GM19240 (cell line): Measurements from ENCODE around the gene SLC7A6OS.
A peak's percentile ranks its signal among the peaks of the same experiment; 100 is the strongest.

Experiments used
- DNase-seq: peaks from one replicate; pipeline ENCODE4 v3.0.0; 2011; ENCODE audit warnings: low spot score; ENCODE audit not compliant: insufficient read length

Gene SLC7A6OS

DNA sequence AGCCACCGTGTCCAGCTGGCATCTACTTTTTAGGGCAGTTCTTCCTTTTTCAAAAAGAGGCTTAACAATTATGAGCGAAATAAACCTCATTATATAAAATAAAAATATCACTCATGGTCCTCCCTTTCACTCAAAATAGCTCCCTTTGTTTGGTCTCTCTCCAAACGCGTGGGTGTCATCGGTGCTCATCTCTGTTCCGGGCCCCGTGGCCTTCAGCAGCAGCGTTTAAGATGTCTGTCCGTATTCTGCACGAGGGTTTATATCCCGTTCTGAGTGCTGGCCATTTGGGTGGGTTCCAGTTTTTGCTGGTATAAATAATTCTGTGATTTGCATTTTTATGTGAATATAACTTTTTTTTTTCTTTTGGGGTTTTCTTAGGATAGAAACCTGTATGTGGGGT lies 33.5 kb upstream of the SLC7A6OS start:
- no peak for DNase-seq

DNA sequence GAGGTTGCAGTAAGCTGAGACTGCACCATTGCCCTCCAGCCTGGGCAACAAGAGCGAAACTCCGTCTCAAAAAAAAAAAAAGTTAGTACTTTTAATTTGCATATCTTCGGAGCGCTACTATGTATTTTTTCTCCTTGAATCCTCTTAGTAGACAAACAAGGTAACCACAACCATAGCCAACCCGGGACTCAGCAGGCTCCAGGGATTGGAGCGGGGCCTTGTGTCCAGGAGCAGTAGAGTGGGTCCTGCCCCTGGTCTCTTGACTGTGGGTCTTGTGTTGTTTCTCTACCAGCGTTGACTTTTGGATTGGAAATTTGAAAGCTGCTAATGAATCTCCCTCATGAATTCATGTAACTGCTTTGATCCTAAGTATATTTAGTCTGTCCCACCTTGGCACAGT lies 32.4 kb upstream of the SLC7A6OS start:
- no peak for DNase-seq

DNA sequence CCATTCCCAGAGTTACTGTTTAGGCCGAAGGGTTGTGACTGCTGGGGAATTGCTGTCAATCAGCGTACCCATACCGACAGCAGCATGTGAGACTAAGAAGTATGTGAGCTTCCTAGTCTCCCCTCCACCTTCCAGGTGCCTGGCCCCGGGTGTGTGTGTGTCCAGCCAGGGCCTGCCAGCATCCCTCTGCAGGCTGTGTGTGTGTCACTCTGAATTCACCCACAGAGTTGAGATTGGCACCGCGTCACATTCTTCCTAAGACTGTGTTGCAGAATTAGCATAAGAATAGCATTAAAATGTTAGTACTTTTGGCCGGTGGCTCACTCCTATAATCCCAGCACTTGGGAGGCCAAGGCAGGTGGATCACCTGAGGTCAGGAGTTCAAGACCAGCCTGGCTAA lies 31.9 kb upstream of the SLC7A6OS start:
- DNase-seq = no peak

DNA sequence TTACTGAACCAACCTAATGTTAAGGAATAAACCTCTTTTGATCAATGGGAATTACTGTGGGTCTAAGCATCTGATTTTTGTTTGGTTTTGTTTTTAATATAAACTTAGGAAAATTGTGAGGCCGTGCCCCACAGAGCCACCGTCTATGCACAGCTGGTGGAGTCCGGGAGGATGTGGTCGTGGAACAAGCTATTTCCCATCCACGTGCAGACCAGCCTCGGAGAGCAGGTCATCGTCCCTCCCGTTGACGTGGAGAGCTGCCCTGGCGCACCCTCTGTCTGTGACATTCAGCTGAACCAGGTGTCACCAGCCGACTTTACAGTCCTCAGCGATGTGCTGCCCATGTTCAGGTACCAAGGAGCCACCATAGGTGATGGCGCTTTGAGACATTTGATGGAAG lies 28.5 kb upstream of the SLC7A6OS start:
- no peak for DNase-seq

DNA sequence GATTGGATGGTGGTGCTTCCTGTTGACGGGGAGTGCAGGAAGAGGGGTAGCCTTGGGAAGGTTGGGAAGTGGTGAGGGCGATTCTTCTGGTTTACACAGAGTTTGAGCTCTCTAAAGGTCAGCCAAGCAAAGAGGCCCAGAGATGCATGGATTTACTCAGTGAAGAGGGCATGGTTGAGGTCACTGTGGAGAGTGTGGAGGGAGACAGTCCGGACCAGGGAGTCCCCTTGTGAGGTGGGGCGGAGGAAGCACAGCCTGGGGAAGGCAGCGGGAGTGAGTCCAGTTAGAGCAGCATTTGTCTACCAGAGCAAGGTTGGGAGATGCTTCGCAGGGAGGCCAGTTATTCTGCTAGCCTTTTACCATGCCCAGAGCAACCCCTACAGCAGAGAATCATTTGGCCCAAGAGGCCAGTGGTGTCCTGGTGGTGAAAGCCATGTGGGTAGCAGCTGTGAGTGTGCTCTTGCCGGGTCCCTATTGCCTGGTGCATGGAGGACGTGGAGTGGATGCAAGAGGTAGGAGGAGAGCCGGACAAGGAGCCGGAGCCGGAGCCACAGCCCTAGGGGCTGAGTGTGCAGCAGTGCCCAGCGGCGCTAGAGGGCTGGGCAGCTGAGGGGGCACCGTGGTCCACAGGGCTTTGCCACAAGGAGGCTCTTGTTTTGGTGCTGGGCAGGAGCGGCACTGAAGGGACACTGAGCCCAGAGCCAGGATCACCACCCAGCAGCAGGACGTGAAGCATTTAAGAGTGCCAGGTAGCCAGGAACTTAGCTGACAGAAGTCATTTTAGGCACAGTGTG lies 27.8 kb upstream of the SLC7A6OS start:
- DNase-seq = no peak

DNA sequence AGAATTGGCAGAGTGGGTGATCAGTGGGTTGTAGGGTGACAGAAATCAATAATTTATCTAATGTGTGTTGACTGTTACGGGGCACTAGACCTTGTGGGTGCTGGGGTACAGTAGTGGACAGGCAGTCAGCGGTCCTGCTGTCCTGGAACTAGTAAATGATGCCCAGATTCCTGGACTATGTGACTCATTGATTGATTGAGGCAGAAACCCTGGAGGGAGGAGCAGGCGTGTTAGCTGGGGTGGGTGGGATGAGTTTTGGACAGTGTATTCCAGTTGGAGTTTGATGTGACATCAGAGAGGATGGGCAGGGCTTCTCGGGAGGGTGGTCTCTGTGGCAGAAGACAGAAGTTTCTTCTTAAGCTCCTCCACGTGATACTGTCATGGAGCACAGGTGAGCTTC lies 24.4 kb upstream of the SLC7A6OS start:
- no peak for DNase-seq

DNA sequence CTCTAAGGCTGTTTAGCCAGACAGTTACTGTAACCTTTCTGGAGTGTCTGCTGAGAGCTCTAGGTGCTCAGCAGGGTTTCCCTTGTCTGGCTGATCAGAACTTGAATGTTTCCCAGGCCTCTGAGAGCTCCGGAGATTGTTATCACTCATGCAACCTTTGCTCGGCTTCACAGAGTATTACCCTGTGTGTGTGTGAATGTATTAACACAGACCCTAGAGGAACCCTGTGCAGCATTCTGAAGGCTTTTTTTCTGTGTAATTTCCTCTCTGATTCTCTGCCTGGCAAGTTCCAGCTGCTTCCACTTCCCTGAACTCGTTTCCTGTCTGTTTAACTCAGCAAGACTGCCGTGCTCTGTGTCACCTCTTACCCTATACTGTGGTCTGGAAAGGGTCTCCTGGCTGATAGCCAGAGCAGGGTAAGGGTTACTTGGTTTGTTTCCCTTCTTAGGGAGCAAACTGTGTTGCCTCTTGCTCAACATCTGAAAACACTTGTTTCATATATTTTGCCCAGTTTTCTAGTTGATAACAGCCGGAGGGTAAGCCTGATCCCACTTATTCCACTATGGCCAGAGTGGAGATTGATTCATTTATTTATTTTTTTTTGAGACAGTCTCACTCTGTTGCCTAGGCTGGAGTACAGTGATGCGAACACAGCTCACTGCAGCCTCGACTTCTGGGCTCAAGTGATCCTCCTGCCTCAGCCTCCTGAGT lies 21.8 kb upstream of the SLC7A6OS start:
- no peak for DNase-seq

DNA sequence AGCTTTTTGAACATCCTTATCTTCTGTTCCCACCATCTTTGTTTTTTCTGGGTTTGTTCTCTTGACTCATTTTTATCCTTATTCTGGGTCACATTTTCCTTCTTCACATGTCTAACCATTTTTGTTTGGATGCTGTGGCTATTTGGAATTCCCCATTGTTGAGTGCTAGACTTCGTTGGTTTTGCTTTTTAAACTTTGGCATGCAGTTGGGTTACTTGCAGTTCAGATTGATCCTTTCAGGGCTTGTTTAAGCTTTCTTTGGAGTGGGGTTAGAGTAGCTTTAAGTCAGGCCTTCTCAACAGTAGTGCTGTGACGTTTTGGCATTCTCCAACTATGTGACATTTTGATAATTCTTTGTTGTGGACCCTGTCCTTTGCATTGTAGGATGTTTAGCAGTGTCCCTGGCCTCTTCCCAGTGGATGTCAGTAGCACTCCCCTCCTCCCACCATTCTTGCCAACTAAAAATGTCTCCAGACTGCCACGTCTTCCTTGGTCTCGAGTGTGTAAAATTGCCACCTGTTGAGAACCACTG lies 21.2 kb upstream of the SLC7A6OS start:
- no peak for DNase-seq

DNA sequence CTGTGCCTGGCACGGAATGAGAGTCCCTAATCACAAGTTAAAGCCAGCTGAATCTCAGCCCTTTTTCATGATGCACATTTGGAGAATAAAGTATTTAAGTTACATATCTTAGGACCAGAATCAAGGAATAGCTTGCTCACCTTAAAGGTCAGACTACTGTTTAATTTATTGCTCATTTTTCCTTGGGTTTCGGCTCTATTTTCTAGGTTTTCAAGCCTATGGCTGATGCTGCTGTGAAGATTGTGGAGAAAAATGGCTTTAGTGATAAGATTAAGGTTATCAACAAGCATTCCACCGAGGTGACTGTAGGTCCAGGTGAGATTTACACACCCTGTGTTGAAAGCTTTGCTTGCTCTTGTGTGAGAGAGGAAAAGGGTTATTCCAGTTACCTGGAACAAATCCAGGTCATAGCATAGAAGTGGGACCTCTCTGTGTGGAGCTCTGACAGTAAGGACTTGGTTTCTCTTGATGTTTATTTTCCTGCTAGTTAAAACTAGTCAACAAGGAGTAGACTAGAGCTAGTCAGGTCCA lies 18.2 kb upstream of the SLC7A6OS start:
- no peak for DNase-seq

DNA sequence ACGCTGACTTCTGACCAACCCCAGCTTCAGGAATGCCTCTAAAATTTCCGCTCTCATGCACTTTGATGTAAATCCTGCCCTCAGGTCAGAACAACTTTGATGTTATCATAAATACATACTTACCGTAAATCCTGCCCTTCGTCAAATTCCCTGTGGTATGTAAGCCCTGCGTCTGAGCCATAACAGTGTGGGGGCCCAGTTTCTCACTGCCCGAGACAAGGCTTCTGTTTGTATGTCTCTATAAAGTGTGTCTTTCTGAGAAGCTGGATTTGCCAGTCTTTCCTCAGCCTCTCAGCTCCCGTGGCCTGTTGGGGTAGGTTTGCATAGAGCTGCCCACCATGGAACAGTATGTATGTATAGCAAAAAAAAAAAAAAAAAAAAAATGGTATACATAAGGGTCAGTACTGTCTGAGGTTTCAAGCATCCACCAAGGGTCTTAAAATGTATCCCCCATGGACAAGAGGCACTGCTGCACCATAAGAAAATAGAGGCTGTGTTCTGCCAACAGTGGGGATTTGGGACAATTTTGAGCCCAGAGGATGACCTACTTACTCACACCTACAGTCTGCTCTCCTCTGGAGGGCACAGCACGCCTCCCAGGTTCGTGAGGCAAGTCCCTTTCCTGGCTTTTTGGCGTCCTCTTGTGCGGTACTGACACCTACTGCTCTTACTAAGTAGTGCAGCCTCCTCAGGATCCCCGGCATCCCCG lies 17.6 kb upstream of the SLC7A6OS start:
- peak; percentile 94 for DNase-seq

DNA sequence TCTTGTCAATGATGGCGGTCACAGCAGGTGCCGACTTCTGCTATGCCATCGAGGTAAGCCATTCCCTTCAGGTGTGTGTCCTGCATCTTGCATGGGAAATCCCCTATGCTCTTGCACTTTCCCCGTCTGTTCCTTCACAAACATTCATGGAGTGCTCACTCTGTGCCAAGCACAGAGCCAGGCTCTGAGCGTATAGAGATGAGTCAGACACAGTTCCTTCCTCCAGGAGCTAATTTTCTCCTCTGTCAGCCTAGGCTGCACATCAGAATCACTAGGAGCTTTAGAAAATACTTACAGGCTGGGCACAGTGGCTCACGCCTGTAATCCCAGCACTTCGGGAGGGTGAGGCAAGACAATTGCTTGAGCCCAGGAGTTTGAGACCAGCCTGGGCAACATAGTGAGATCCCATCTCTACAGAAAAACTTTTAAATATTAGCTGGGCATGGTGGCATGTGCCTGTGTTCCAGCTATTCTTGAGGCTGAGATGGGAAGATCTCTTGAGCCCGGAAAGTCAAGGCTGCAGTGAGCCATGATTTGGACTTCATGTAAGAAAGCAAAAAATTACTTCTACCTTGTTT lies 14.1 kb upstream of the SLC7A6OS start:
- no peak for DNase-seq

DNA sequence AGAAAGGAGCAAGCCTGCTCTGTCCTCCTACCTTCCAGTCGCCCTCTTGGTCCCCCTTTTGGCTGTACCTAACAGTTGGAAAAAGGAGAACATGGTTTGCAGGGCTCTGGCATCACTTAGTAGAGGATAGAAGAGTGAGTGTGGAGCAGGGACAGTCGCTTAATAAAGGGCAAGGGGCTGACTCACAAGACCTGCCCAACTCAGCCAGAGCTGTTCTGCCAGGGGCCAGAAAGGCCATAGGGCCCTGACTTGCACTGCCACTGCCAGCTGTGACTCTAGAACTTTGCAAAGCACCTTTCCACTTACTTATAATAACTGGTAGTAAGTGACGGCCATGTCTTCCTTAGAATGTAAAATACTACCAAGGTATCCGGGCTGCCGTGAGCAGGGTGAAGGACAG lies 13.6 kb upstream of the SLC7A6OS start:
- DNase-seq = no peak

DNA sequence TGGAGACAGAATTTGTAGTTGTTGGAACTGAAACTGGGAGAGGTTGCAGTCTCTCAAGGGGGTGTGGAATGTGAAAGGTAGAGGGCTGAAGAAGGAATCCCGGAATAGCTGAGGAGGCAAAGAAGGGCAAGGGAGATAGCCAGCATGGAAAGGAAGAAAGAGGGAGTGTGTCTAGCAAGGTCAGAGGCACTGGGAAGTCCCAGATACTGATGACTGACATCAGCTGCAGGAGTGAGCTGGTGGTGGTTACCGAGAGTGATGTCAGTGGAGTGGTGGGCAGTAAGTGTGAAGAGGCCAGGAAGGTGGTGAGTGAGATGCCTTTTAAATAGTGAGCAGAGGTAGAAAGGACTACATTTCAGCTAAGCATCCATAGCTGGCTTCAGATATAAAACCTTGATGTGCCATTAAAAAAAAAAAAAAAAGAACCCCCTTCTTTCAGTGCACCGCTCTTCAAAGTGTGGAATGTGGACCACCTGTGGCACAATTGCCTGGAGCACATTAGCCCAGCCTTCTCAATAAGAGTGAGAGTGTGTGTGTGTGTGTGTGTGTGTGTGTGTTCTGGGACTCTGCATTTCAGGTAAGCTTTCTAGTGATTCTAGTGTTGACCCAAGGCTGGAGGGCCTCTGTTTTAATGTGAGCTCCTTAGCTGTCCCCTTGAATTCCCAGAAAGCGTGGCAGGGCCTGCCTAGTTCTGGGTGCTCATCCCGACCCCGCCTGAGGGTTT lies 8.6 kb upstream of the SLC7A6OS start:
- no peak for DNase-seq

DNA sequence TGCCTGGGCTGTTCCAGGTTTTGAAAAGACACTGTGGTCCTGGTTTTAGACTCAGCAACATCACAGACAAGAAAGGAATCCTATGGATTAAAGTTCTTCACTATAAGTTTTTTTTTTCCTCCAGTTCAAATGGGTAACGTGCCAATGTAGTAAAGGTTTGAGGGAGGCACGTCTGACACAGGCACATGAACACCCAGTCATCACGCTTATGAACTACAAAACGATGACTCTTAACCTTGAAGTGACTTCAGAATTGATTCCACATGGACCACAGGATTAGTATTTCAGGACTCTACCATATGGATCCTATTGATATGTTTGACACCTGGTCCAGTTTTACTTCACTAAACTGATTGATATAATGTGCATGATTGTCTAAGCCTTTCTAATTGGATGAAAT lies 2.4 kb upstream of the SLC7A6OS start:
- no peak for DNase-seq

DNA sequence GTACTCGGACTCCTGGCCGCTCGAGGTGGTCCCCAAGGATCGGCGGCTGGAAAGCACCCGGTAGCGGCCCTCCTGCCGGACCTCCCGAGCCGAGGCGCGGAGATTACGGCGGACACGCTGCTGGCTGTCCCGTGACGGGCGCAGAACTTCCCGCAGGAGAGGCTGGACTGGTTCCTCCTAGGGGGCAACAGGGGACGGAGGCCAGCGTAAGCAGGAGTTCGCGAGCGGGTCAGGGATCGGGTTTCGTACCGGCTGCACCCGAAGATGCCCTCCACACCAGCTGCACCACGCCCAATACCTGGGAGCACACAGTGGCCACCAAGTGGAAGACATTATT lies 341 bp downstream of the SLC7A6OS start:
- no peak for DNase-seq

DNA sequence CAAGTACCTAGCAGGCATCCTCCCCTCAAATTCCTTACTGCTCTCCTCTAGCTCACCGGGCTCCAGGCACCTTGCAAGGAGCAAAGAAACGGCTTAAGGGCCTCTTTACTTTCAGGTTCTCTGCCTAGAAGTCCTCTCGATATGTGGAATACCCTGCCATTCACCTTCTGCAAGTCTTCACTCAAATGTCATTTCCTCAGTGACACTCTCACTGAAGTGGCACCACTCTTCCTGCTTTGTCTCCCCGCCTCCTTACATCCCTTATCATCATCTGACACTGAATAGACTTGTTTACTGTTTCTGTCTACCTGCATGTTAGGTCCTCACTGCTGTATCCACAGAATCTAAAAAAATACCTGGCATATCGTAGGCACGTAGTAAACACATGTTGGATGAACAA lies 947 bp downstream of the SLC7A6OS start:
- no peak for DNase-seq

DNA sequence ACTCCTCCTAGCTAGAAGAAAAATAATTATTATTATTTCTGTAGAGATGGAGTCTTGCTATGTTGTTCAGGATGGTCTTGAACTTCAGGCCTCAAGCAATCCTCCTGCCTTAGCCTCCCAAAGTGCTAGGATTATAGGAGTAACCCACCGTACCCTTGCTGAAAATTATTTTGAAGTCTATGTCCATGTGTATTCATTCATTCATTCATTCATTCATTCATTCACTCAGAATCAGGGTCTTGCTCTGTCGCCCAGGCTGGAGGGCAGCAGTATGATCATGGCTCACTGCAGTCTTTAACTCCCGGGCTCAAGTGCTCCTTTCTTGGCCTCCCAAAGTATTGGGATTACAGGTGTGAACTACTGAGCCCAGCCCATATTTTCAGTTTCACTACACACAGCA lies 4.1 kb downstream of the SLC7A6OS start:
- no peak for DNase-seq

DNA sequence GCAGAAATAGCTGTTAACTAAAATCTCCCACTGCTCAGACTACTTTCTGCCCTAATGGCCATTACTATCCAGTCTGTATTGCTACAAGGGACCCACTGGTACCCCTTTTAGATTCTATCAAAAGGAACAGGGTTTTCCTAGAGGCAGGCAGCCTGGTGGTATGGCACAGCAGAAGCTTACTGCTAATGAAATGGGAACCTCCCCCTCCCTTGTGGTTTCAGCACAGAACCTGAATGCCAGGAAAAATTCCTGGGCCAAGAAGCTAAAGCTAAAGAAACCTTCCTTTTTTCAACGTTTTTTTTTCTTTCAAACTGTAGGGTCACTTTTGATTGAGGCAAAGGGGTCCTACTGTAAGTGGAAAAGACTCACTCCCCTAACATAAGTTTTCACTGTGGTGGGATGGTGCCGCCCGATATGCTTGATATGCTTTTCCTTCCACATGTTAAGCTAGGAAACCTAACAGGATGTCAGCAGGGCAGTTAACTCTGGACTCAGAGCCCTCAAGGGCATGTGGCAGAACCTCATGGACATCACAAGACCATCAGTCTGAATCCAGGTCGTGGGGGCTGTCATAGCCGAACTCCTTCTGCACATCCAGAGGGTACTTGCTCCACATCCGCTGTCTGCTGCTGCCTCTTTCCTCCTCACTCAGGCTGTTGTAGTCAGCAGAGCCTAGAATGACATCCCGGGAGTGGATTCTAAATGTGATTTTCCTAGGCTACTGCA lies 9.8 kb downstream of the SLC7A6OS start:
- DNase-seq = no peak

DNA sequence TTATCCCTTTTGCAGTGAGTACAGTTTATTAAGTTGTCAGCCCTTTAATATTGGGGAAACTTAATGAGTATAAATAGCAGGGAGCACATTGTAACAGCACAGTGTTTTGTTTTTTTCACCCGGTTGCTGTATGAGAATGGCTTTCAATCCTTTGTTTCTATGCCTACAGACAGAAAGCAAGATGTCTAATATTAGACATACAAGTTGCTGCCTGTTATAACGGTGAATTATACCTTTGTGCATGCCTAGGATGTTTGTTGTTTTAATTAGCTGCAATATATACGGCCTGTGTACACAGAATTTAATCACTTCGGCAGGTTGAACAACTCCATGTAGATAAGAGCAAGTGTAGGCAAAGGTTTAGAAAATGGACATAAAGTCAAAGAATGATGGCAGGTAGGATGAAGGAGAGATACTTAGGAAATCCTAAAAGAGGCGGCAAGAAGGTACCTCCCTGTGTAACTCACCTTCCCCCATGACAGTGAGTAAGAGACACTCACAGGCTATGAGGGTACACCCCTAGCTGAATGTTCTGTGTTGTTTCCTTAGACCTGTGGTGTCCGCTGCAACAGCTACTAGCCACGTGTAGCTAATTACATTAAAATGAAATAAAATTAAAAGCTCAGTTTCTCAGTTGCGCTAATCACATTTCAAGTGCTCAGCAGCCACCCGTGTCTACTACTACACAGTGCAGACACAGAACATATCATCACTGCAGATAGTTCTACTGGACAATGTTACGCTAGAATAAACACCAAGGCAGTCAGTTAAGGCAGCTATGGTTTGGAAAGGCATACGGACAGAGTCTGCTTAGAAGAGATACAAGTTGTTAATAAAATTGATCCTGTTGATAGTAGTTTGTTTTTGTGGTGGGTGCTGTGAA lies 10.9 kb downstream of the SLC7A6OS start:
- no peak for DNase-seq
